Tibial nerve (tissue), 4 donors: ENCODE measurements around the gene G2E3. TPM values are rescaled to one million over a fixed set of nuclear protein-coding genes. Genes with fewer than 3 reads are reported as not detected.
"Not testable (repeated sequence)": the region's sequence is repeated elsewhere in the genome, so short reads cannot be mapped to it uniquely, and the experiment has no call there.

Source experiments
- DNase-seq, 2 donors: peaks; one replicate each; pipeline ENCODE4 v3.0.0-alpha.2; 2019; ENCODE audit warnings: low spot score in 2 of 2
- H3K27ac ChIP-seq, 4 donors: fragments of 200-600 bp; sonication (generic) in 3 of 4; one replicate each; pipeline ENCODE4 v1.5.1; 2017 to 2019; ENCODE audit warnings: mild to moderate bottlenecking in 1 of 4
- H3K27me3 ChIP-seq, 2 donors: fragments of 200-600 bp; sonication (generic) in 1 of 2; one replicate each; pipeline versions ENCODE4 v1.5.1 to v1.6.0; 2017 to 2019
- H3K36me3 ChIP-seq, 3 donors: fragments of 200-600 bp; sonication (generic); one replicate each; pipeline ENCODE4 v1.5.1; 2018 to 2019
- H3K4me1 ChIP-seq, 4 donors: fragments of 200-600 bp; sonication (generic) in 3 of 4; one replicate each; pipeline ENCODE4 v1.5.1; 2017 to 2019
- H3K4me3 ChIP-seq, 4 donors: fragments of 200-600 bp; sonication (generic) in 3 of 4; one replicate each; pipeline ENCODE4 v1.5.1; 2017 to 2019; ENCODE audit warnings: mild to moderate bottlenecking in 1 of 4, moderate library complexity in 1 of 4
- H3K9me3 ChIP-seq, 4 donors: fragments of 200-600 bp; sonication (generic) in 3 of 4; one replicate each; pipeline ENCODE4 v1.5.1; 2017 to 2019
- CTCF ChIP-seq, 5 experiments: fragments of 200-600 bp in 3 of 5; fragments of 450-650 bp in 2 of 5; sonication (generic) in 3 of 5; IDR thresholded peaks; one replicate each; pipeline ENCODE4 v1.5.1; 2016 to 2019; ENCODE audit warnings: antibody characterized with exemption in 5 of 5, mild to moderate bottlenecking in 3 of 5, moderate library complexity in 2 of 5
- EP300 ChIP-seq, 2 donors: sonication (generic); formaldehyde crosslinking; IDR thresholded peaks; one replicate each; pipeline ENCODE4 v1.6.1; 2017; ENCODE audit warnings: antibody characterized with exemption in 2 of 2, mild to moderate bottlenecking in 1 of 2
- POLR2A ChIP-seq, 2 donors: fragments of 450-650 bp; IDR thresholded peaks; one replicate each; pipeline ENCODE4 v1.6.1; 2017; ENCODE audit warnings: antibody characterized with exemption in 2 of 2, mild to moderate bottlenecking in 2 of 2, moderate library complexity in 2 of 2
- WGBS, 2 donors: methylation state at CpG; one replicate each; pipeline ENCODE4 v1.1.5; 2018; 5-methylcytosine and 5-hydroxymethylcytosine counted together
- total RNA-seq, 4 donors: library from RNA; depleted of rRNA; stranded (reverse); fragments of >200 nt; gene quantifications; one replicate each; pipeline ENCODE4 v1.1.0, GENCODE V29; 2016

Gene G2E3
- total RNA-seq, 4 donors from 2014 or later = 10.3 to 21.0 (median 13.6) TPM

- TF ChIP-seq POLR2A (IDR thresholded peaks at IDR 0.05) (no peak), CTCF (IDR thresholded peaks at IDR 0.05) (no peak), EP300 (IDR thresholded peaks at IDR 0.05) (no peak)
- WGBS, 2 donors = 93 to 96% methylated on average over 3 of the region's 3 CpGs
- Histone ChIP-seq H3K9me3 (no peaks in the 10 kb centered on the region), H3K27me3 (no peaks in the 10 kb centered on the region), H3K4me1 (no peaks in the 10 kb centered on the region), H3K27ac (no peak overlapping the region), H3K4me3 (no peak overlapping the region), H3K36me3 (peaks cover 0 to 63% (median 3%) of the 10 kb centered on the region in 3 donors)
- no peak for DNase-seq
Observed at GRCh38 chr14:30603402-30603801, 44.4 kb downstream of the G2E3 start.

- H3K27me3 ChIP-seq, H3K4me1 ChIP-seq, DNase-seq, H3K9me3 ChIP-seq, H3K27ac ChIP-seq, H3K4me3 ChIP-seq: not testable (repeated sequence)
- 94 to 98% methylated on average over 8 of the region's 8 CpGs for WGBS, 2 donors
- peaks cover 0 to 56% (median 3%) of the 10 kb centered on the region in 3 donors for H3K36me3 ChIP-seq
Observed at GRCh38 chr14:30604696-30605095, 45.7 kb downstream of the G2E3 start.

GRCh38 chr14:30607156-30607780 is 48.3 kb downstream of the G2E3 start:
- DNase-seq = no peak
- H3K4me3 ChIP-seq = no peak overlapping the region
- H3K36me3 ChIP-seq = peaks cover 0 to 37% (median 0%) of the 10 kb centered on the region in 3 donors
- H3K27me3 ChIP-seq = no peaks in the 10 kb centered on the region
- H3K9me3 ChIP-seq = no peaks in the 10 kb centered on the region
- no peak overlapping the region for H3K27ac ChIP-seq
- H3K4me1 ChIP-seq = peaks cover 0 to 6% (median 0%) of the 10 kb centered on the region in 4 donors
- WGBS, 2 donors = 93 to 95% methylated on average over 1 of the region's 1 CpG
- TF ChIP-seq POLR2A (IDR thresholded peaks at IDR 0.05) (no peak), CTCF (IDR thresholded peaks at IDR 0.05) (no peak), EP300 (IDR thresholded peaks at IDR 0.05) (no peak)

- peaks cover 0 to 25% (median 0%) of the 10 kb centered on the region in 3 donors for H3K36me3 ChIP-seq
- no peaks in the 10 kb centered on the region for H3K27me3 ChIP-seq
- no peak for DNase-seq
- peaks cover 0 to 6% (median 0%) of the 10 kb centered on the region in 4 donors for H3K4me1 ChIP-seq
- no peak overlapping the region for H3K4me3 ChIP-seq
- H3K9me3 ChIP-seq = no peaks in the 10 kb centered on the region
- H3K27ac ChIP-seq = no peak overlapping the region
- TF ChIP-seq EP300 (IDR thresholded peaks at IDR 0.05) (no peak), POLR2A (IDR thresholded peaks at IDR 0.05) (no peak), CTCF (IDR thresholded peaks at IDR 0.05) (no peak)
- 81 to 89% methylated on average over 5 of the region's 5 CpGs for WGBS, 2 donors
Observed at GRCh38 chr14:30608533-30609006, 49.6 kb downstream of the G2E3 start.

GRCh38 chr14:30610787-30611343 is 51.9 kb downstream of the G2E3 start:
- Histone ChIP-seq H3K36me3 (peaks cover 0 to 17% (median 0%) of the 10 kb centered on the region in 3 donors), H3K27ac (no peak overlapping the region), H3K4me3 (no peak overlapping the region), H3K9me3 (no peaks in the 10 kb centered on the region), H3K4me1 (peaks cover 0 to 6% (median 0%) of the 10 kb centered on the region in 4 donors), H3K27me3 (no peaks in the 10 kb centered on the region)
- peak in 1 of 5 experiments; percentile 14 for TF ChIP-seq CTCF (IDR thresholded peaks at IDR 0.05)
- peak in 1 of 2 donors; percentile 14 for TF ChIP-seq EP300 (IDR thresholded peaks at IDR 0.05)
- TF ChIP-seq POLR2A (IDR thresholded peaks at IDR 0.05) = no peak
- WGBS, 2 donors = 23 to 37% methylated on average over 6 of the region's 6 CpGs
- peak in 1 of 2 donors; percentile 55 for DNase-seq
